GM19468 (cell line): Measurements from ENCODE around the gene KIF2A.

ENCODE experiments used
- ATAC-seq: cut with Tn5 transposase; IDR thresholded peaks from one replicate; pipeline ENCODE4 v1.9.1; 2021; ENCODE audit warnings: mild to moderate bottlenecking, moderate library complexity, moderate number of reproducible peaks; ENCODE audit not compliant: unreplicated experiment; ENCODE audit errors: extremely low read depth

The KIF2A gene

GRCh38 chr5:62305715-62306322 lies at the start of gene KIF2A:
Gene KIF2A, plus strand, starts transcription at chr5:62306206. Its CDS starts 267 bp downstream, at chr5:62306473.
- ATAC-seq, result peak; percentile 98

- ATAC-seq, result no peak
Measured at GRCh38 chr5:62257020-62257367, 49.0 kb upstream of the KIF2A start.

- no peak for ATAC-seq
Measured at GRCh38 chr5:62258654-62259053, 47.4 kb upstream of the KIF2A start.

GRCh38 chr5:62259699-62260250 lies 46.2 kb upstream of the KIF2A start:
- no peak for ATAC-seq

- no peak for ATAC-seq
Measured at GRCh38 chr5:62260513-62260912, 45.5 kb upstream of the KIF2A start.

GRCh38 chr5:62263401-62263800 lies 42.6 kb upstream of the KIF2A start:
- ATAC-seq, result no peak

- ATAC-seq, result no peak
Measured at GRCh38 chr5:62265648-62266112, 40.3 kb upstream of the KIF2A start.

GRCh38 chr5:62266573-62266972 lies 39.4 kb upstream of the KIF2A start:
- no peak for ATAC-seq

GRCh38 chr5:62268234-62268633 lies 37.8 kb upstream of the KIF2A start:
- no peak for ATAC-seq

- ATAC-seq, result no peak
Measured at GRCh38 chr5:62268792-62269191, 37.2 kb upstream of the KIF2A start.

- ATAC-seq, result no peak
Measured at GRCh38 chr5:62271370-62271769, 34.6 kb upstream of the KIF2A start.

GRCh38 chr5:62271870-62272269 lies 34.1 kb upstream of the KIF2A start:
- no peak for ATAC-seq

GRCh38 chr5:62273687-62274086 lies 32.3 kb upstream of the KIF2A start:
- ATAC-seq, result no peak

- no peak for ATAC-seq
Measured at GRCh38 chr5:62275581-62275980, 30.4 kb upstream of the KIF2A start.

GRCh38 chr5:62281411-62281810 lies 24.6 kb upstream of the KIF2A start:
- no peak for ATAC-seq

GRCh38 chr5:62282064-62282463 lies 23.9 kb upstream of the KIF2A start:
- no peak for ATAC-seq

GRCh38 chr5:62283005-62283404 lies 23.0 kb upstream of the KIF2A start:
- ATAC-seq, result no peak

- ATAC-seq, result no peak
Measured at GRCh38 chr5:62283861-62284260, 22.1 kb upstream of the KIF2A start.

GRCh38 chr5:62284946-62285891 lies 20.8 kb upstream of the KIF2A start:
- ATAC-seq, result no peak

- ATAC-seq, result no peak
Measured at GRCh38 chr5:62286834-62287233, 19.2 kb upstream of the KIF2A start.

GRCh38 chr5:62287237-62287636 lies 18.8 kb upstream of the KIF2A start:
- no peak for ATAC-seq
